NT2/D1 (cell line): ENCODE data around the gene AWAT2.

Source experiments
- DNase-seq: peaks from one replicate; pipeline ENCODE4 v3.0.0-alpha.2; 2011; ENCODE audit warnings: low read depth, low spot score
- H3K27me3 ChIP-seq: 2 replicates; pipeline ENCODE4 v1.6.0; 2011; ENCODE audit warnings: mild to moderate bottlenecking; ENCODE audit not compliant: insufficient read length, insufficient read depth
- H3K36me3 ChIP-seq: 2 replicates; pipeline ENCODE4 v1.6.1; 2011; ENCODE audit warnings: mild to moderate bottlenecking, low read length, mixed read lengths; ENCODE audit not compliant: insufficient read depth, insufficient read length
- H3K4me1 ChIP-seq: 2 replicates; pipeline ENCODE4 v1.5.1; 2011; ENCODE audit not compliant: insufficient read depth, insufficient read length
- H3K4me3 ChIP-seq: 2 replicates; pipeline ENCODE4 v1.5.1; 2011; ENCODE audit warnings: low read depth; ENCODE audit not compliant: insufficient read length
- H3K9ac ChIP-seq: 2 replicates; pipeline ENCODE4 v1.6.0; 2011; ENCODE audit warnings: low read depth; ENCODE audit not compliant: insufficient read length
- H3K9me3 ChIP-seq: 2 replicates; pipeline ENCODE4 v1.5.1; 2011; ENCODE audit warnings: mild to moderate bottlenecking, low read length; ENCODE audit not compliant: insufficient read depth
- SUZ12 ChIP-seq: IDR thresholded peaks from 2 replicates; pipeline ENCODE4 v1.6.1; 2011; ENCODE audit not compliant: insufficient read length, insufficient read depth; ENCODE audit errors: extremely low read depth
- YY1 ChIP-seq: IDR thresholded peaks from 2 replicates; pipeline ENCODE4 v1.6.1; 2011; ENCODE audit not compliant: insufficient read length, insufficient read depth
- ZNF274 ChIP-seq: IDR thresholded peaks from 2 replicates; pipeline ENCODE4 v1.6.1; 2011; ENCODE audit warnings: mild to moderate bottlenecking, low read depth, low read length

AWAT2 gene

GRCh38 chrX:70029863-70030262 lies 19.9 kb downstream of the AWAT2 start:
- no peak for DNase-seq
- H3K27me3 ChIP-seq = no peaks in the 10 kb centered on the region
- H3K9me3 ChIP-seq = no peaks in the 10 kb centered on the region
- no peaks in the 10 kb centered on the region for H3K36me3 ChIP-seq
- H3K9ac ChIP-seq = no peak overlapping the region
- H3K4me1 ChIP-seq = peaks cover 6% of the 10 kb centered on the region
- no peak overlapping the region for H3K4me3 ChIP-seq
- no peak for TF ChIP-seq ZNF274
- no peak for TF ChIP-seq YY1
- no peak for TF ChIP-seq SUZ12

- no peak for TF ChIP-seq ZNF274
- TF ChIP-seq SUZ12 = no peak
- TF ChIP-seq YY1 = no peak
Measured at GRCh38 chrX:70026851-70027200, 22.9 kb downstream of the AWAT2 start.

GRCh38 chrX:70026112-70026850 lies 23.5 kb downstream of the AWAT2 start:
- peaks cover 6% of the 10 kb centered on the region for H3K4me1 ChIP-seq

More at GRCh38 chrX:70026851-70027200, 22.9 kb downstream of the AWAT2 start:
- DNase-seq = no peak
- Histone ChIP-seq H3K4me3 (no peak overlapping the region), H3K36me3 (no peaks in the 10 kb centered on the region), H3K4me1 (peaks cover 6% of the 10 kb centered on the region), H3K9me3 (no peaks in the 10 kb centered on the region), H3K9ac (no peak overlapping the region), H3K27me3 (no peaks in the 10 kb centered on the region)

GRCh38 chrX:70025464-70025863 lies 24.3 kb downstream of the AWAT2 start:
- Histone ChIP-seq H3K9me3 (no peaks in the 10 kb centered on the region), H3K4me3 (no peak overlapping the region), H3K9ac (no peak overlapping the region), H3K27me3 (no peaks in the 10 kb centered on the region), H3K4me1 (peaks cover 6% of the 10 kb centered on the region), H3K36me3 (no peaks in the 10 kb centered on the region)
- DNase-seq = no peak
- TF ChIP-seq SUZ12 (no peak), ZNF274 (no peak), YY1 (no peak)

More at GRCh38 chrX:70026112-70026850, 23.5 kb downstream of the AWAT2 start:
- H3K36me3 ChIP-seq = no peaks in the 10 kb centered on the region
- no peak overlapping the region for H3K9ac ChIP-seq
- H3K27me3 ChIP-seq = no peaks in the 10 kb centered on the region
- H3K9me3 ChIP-seq = no peaks in the 10 kb centered on the region
- TF ChIP-seq SUZ12 (no peak), ZNF274 (no peak), YY1 (no peak)
- H3K4me3 ChIP-seq = no peak overlapping the region
- DNase-seq = no peak

GRCh38 chrX:70022616-70023015 lies 27.1 kb downstream of the AWAT2 start:
- no peaks in the 10 kb centered on the region for H3K9me3 ChIP-seq
- H3K4me1 ChIP-seq = no peaks in the 10 kb centered on the region
- H3K36me3 ChIP-seq = no peaks in the 10 kb centered on the region
- DNase-seq = no peak
- TF ChIP-seq ZNF274 (no peak), YY1 (no peak), SUZ12 (no peak)
- no peak overlapping the region for H3K4me3 ChIP-seq
- no peaks in the 10 kb centered on the region for H3K27me3 ChIP-seq
- H3K9ac ChIP-seq = no peak overlapping the region

GRCh38 chrX:70016513-70016912 lies 33.2 kb downstream of the AWAT2 start:
- no peaks in the 10 kb centered on the region for H3K27me3 ChIP-seq
- no peak for DNase-seq
- H3K9ac ChIP-seq = no peak overlapping the region
- no peak for TF ChIP-seq YY1
- no peak for TF ChIP-seq SUZ12
- no peak for TF ChIP-seq ZNF274
- no peaks in the 10 kb centered on the region for H3K36me3 ChIP-seq
- H3K4me1 ChIP-seq = peaks cover 6% of the 10 kb centered on the region
- no peak overlapping the region for H3K4me3 ChIP-seq
- no peaks in the 10 kb centered on the region for H3K9me3 ChIP-seq

GRCh38 chrX:70013466-70014381 lies 36.0 kb downstream of the AWAT2 start:
- no peaks in the 10 kb centered on the region for H3K27me3 ChIP-seq
- H3K9ac ChIP-seq = no peak overlapping the region
- no peaks in the 10 kb centered on the region for H3K9me3 ChIP-seq
- peaks cover 6% of the 10 kb centered on the region for H3K4me1 ChIP-seq
- TF ChIP-seq YY1 (no peak), ZNF274 (no peak), SUZ12 (no peak)
- no peak for DNase-seq
- no peaks in the 10 kb centered on the region for H3K36me3 ChIP-seq
- no peak overlapping the region for H3K4me3 ChIP-seq
